NCI-H69 (cell line): ENCODE data around the gene FAM124B.

Source experiments
- DNase-seq: peaks from one replicate; lab custom pipeline; 2025; lab: John Stamatoyannopoulos, UW

FAM124B gene

GRCh38 chr2:224401641-224402342, at the start of gene FAM124B:
FAM124B (minus strand) TSS chr2:224402107; CDS start chr2:224401768, 339 bp downstream.
- DNase-seq, result peak; percentile 53

GRCh38 chr2:224449212-224450147, 47.6 kb upstream of the FAM124B start:
- peak; percentile 30 for DNase-seq

- DNase-seq, result no peak
These were observed 46.3 kb upstream of the FAM124B start for GRCh38 chr2:224448236-224448635.

- no peak for DNase-seq
These were observed 42.9 kb upstream of the FAM124B start for GRCh38 chr2:224444783-224445182.

- DNase-seq, result no peak
These were observed 42.1 kb upstream of the FAM124B start for GRCh38 chr2:224444021-224444420.

GRCh38 chr2:224442071-224442967, 40.4 kb upstream of the FAM124B start:
- DNase-seq, result peak; percentile 72

GRCh38 chr2:224440988-224441387, 39.1 kb upstream of the FAM124B start:
- no peak for DNase-seq

GRCh38 chr2:224438726-224439125, 36.8 kb upstream of the FAM124B start:
- DNase-seq, result no peak

GRCh38 chr2:224436634-224437033, 34.7 kb upstream of the FAM124B start:
- no peak for DNase-seq

GRCh38 chr2:224434618-224435017, 32.7 kb upstream of the FAM124B start:
- no peak for DNase-seq

GRCh38 chr2:224433442-224433841, 31.5 kb upstream of the FAM124B start:
- no peak for DNase-seq

- no peak for DNase-seq
These were observed 30.2 kb upstream of the FAM124B start for GRCh38 chr2:224432003-224432579.

- DNase-seq, result no peak
These were observed 27.5 kb upstream of the FAM124B start for GRCh38 chr2:224429441-224429810.

- DNase-seq, result no peak
These were observed 27.0 kb upstream of the FAM124B start for GRCh38 chr2:224428787-224429440.

GRCh38 chr2:224427471-224427870, 25.6 kb upstream of the FAM124B start:
- DNase-seq, result no peak

GRCh38 chr2:224426656-224427055, 24.7 kb upstream of the FAM124B start:
- no peak for DNase-seq

GRCh38 chr2:224421065-224421464, 19.2 kb upstream of the FAM124B start:
- DNase-seq, result no peak

GRCh38 chr2:224417947-224418346, 16.0 kb upstream of the FAM124B start:
- no peak for DNase-seq

- no peak for DNase-seq
These were observed 15.4 kb upstream of the FAM124B start for GRCh38 chr2:224417361-224417729.

- DNase-seq, result no peak
These were observed 14.9 kb upstream of the FAM124B start for GRCh38 chr2:224416656-224417360.

GRCh38 chr2:224413381-224413780, 11.5 kb upstream of the FAM124B start:
- DNase-seq, result no peak
